Measurements from ENCODE around the gene EIF4B.

Gene EIF4B

DNA sequence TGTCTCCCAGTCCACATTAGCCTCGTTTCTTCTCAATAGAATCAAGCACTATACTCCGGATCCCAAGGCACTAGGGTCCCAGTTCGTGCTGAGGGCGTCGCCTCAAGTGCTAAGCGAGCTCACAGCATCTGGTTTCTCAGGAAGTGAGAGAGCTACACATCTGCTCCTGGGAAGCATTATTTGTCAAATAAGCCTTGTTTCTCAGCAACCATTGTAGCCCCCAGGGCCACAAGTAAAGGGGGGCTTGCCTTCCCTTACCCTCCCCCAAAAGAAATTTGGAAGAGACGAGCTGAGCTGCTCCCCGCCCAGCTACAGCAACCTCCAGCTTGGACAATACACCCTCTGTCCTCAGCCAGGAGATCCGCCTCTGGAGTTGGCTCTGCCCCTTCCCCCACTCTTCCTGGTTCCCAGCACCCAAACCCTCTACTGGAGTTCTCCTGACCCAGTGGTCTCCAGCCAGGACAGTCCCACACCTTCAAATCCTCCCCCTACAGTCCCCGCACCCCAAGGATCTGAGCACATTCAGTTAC lies 37.9 kb downstream of the EIF4B start:
- in situ Hi-C loops (cut with MboI; ENCODE audit: low sequenced_read_pairs) = loop anchor here (25.0 kb wide), 1 partner anchor 418 kb away; the partner anchor contains the start of gene PCBP2

- in situ Hi-C loops (cut with MboI; ENCODE audit: low sequenced_read_pairs) = loop anchor here (25.0 kb wide), 1 partner anchor 417 kb away; the partner anchor contains the start of gene PCBP2
Measured at GRCh38 chr12:53044896-53045695, 38.8 kb downstream of the EIF4B start.

- in situ Hi-C loops (cut with MboI; ENCODE audit: low sequenced_read_pairs) = loop anchor here (25.0 kb wide), 1 partner anchor 417 kb away; the partner anchor contains the start of gene PCBP2
Measured at GRCh38 chr12:53045696-53046045, 39.4 kb downstream of the EIF4B start.

- in situ Hi-C loops (cut with MboI; ENCODE audit: low sequenced_read_pairs) = loop anchor here (25.0 kb wide), 1 partner anchor 416 kb away; the partner anchor contains the start of gene PCBP2
Measured at GRCh38 chr12:53046655-53047220, 40.5 kb downstream of the EIF4B start.

DNA sequence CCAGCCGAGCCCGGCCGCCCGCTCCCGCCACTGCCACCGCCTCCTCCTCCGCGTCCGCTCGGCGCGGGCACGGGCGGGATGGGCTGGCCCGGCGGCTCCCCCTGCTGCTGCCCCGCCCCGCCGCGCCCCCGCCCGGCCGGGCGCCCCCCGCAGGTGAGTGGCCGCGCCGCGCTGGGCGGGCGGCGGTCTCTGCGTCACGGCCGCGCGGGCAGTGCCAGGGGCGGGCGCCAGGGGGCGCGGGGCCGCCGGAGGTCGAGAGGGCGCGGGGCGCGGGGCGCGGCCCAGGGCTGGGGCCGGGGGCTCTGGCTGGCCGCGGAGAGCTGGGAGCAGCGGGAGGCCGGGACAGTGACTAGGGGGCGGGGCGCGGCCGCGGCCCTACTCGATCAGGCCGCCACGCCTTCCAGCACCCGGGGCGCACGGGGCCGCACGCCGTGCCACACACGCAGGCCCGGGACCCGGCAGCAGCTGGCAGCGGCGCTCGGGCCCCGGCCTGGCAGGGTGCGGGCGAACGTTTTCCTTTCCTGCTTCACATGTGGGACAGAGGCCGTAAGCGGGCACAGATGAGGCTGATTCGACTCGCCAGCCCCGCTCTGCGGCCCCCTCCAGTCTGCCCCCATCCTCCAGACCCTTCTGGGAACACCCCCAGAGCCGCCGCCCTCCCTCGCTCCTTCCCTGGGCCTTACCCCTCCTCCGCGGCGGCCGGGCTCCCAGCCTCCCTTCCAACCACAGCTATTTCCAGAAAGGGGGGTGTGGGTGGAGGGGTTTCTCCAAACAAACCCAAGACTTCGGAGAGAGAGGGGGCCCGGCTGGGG lies 41.2 kb downstream of the EIF4B start:
- in situ Hi-C loops (cut with MboI; ENCODE audit: low sequenced_read_pairs) = loop anchor here (25.0 kb wide), 1 partner anchor 415 kb away; the partner anchor contains the start of gene PCBP2

DNA sequence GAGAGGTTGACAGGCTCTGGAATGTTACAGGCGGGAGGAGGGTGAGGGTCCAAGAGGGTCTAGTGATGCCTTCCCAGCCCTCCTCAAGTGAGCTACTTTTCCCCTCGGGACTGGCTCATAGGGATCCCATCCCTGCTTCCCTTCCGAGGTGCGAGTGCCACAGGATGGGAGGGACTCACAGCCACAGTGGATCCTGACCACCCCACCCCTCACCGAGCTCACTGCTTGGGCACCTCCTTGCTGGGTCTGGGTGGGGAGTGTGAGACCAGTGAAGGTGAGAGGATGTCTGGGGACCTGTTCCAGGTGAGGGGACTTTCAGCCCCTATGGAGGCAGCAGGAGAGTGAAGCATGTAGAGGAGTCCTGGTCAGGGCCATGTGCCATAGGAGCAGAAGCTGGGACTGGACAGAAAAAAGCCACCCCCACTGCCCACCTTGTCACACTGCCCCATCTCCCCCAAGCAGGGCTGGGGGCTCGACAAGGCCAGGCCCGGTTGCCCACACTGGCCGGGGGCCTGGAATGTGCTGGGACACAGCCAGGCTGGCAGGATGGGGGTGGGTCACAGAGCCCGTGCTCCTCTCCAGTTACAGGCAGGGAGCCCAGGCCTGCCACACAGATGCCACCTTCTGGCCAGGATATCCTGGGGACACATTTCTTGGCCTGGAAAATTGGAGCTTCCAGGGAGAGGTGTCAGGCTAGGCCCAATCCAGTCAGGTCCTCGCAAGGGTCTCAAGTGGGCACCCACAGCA lies 42.0 kb downstream of the EIF4B start:
- in situ Hi-C loops (cut with MboI; ENCODE audit: low sequenced_read_pairs) = loop anchor here (25.0 kb wide), 1 partner anchor 414 kb away; the partner anchor contains the start of gene PCBP2

DNA sequence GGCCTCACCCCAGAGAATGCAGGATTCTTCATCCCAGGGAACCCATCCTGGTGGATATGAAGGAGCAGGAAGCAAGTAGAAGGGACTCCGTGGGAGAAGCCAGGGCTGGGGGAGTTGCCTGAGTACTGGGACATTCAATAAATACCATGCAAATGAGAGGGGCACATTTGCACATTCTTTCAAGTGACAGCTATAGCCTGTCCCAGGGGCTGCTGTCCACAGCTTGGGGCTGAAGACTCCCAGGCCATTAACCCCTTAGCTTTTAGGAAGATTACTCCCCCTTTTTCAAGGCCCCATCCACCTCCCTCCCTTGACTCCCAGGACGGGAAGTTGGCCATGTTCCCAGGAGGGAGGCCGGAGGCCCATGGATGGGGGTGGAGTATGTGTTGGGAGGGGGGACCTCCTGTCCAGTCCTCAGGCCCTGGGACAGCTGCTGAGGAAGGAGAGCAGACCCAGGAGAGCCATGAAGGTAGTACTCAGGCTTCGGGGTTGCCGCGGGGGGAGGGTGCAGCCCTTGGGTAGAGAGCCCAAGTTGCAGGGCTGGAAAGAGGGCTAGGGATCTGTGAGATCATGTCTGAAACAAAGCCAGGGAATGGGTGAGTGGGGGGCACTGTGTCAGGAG lies 42.6 kb downstream of the EIF4B start:
- in situ Hi-C loops (cut with MboI; ENCODE audit: low sequenced_read_pairs) = loop anchor here (25.0 kb wide), 1 partner anchor 413 kb away; the partner anchor contains the start of gene PCBP2

- in situ Hi-C loops (cut with MboI; ENCODE audit: low sequenced_read_pairs) = loop anchor here (25.0 kb wide), 2 partner anchors 238 to 413 kb away; partner anchors contain the start of genes MYG1, PCBP2 and PFDN5
Measured at GRCh38 chr12:53049571-53050318, 43.5 kb downstream of the EIF4B start, which contains the start of gene TNS2. Gene TNS2, plus strand, starts transcription at chr12:53050065. Its CDS starts 121 bp downstream, at chr12:53050186.

DNA sequence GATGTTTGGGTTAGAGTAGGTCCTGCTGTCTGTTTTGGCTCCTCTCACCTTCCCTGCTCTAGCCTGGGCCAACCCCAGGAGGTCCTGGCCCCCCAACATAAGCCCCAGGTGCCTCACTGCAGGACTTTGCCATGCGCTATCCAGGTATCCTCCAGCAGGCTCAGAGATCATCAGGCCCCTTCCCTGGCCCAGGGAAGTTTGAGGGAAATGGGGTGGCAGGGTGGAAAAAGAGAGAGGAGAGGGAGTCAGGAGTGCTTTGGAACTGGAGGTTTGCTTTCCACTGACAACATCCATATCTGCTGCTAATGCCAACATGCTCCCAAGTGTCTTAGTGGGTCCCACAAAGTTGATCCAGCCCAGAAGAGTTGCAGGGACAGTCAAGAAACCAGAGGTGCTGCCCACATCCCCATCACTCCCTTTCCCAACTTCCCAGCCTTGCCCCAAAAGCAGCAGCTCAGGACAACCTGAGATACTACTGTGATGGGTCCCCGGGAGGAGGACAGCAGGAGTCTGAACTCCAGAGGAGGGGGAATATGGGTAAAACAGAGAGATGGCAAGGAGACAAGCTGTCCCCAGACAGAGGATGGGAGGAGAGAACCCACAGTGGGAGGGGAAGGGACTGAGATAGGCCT lies 44.3 kb downstream of the EIF4B start:
- in situ Hi-C loops (cut with MboI; ENCODE audit: low sequenced_read_pairs) = loop anchor here (25.0 kb wide), 1 partner anchor 237 kb away; the partner anchor contains the start of genes MYG1 and PFDN5

GRCh38 chr12:53051058-53051880 lies 45.0 kb downstream of the EIF4B start:
- in situ Hi-C loops (cut with MboI; ENCODE audit: low sequenced_read_pairs) = loop anchor here (25.0 kb wide), 1 partner anchor 236 kb away; the partner anchor contains the start of genes MYG1 and PFDN5

DNA sequence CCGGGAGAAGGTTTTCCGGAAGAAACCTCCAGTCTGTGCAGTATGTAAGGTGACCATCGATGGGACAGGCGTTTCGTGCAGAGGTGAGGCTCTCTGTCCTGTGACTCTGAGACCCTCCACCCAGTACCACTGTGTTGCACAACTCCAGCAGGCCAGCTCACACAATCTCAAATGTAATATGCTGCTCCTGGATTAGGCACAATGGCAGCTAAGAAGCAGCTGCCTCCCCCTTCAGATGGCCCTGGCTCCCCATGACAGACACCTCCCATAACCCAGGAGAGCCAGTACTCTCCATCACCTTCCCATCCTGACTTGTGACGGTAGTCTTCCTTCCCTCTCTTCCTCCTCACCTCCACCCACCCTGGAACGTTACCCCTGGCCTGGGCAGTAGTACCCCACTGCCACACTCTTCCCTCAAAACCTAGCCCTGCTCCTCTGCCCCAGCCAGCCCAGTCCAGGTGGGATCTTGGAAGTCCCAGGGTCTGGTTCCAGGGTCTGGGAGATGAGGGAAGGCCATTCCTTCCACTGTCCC lies 45.7 kb downstream of the EIF4B start:
- in situ Hi-C loops (cut with MboI; ENCODE audit: low sequenced_read_pairs) = loop anchor here (25.0 kb wide), 1 partner anchor 235 kb away; the partner anchor contains the start of genes MYG1 and PFDN5

GRCh38 chr12:53052419-53053217 lies 46.4 kb downstream of the EIF4B start:
- in situ Hi-C loops (cut with MboI; ENCODE audit: low sequenced_read_pairs) = loop anchor here (25.0 kb wide), 1 partner anchor 235 kb away; the partner anchor contains the start of genes MYG1 and PFDN5

GRCh38 chr12:53053218-53054111 lies 47.2 kb downstream of the EIF4B start:
- in situ Hi-C loops (cut with MboI; ENCODE audit: low sequenced_read_pairs) = loop anchor here (25.0 kb wide), 1 partner anchor 234 kb away; the partner anchor contains the start of genes MYG1 and PFDN5

- in situ Hi-C loops (cut with MboI; ENCODE audit: low sequenced_read_pairs) = loop anchor here (25.0 kb wide), 1 partner anchor 233 kb away; the partner anchor contains the start of genes MYG1 and PFDN5
Measured at GRCh38 chr12:53054112-53054878, 48.0 kb downstream of the EIF4B start.
